A673 (cell line): ENCODE results near the gene MICALL1. TPM values are rescaled to one million over a fixed set of nuclear protein-coding genes. Genes with fewer than 3 reads are reported as not detected.
"Not testable (repeated sequence)": the region's sequence is repeated elsewhere in the genome, so short reads cannot be mapped to it uniquely, and the experiment has no call there.

ENCODE experiments used
- BruUV-seq: library from RNA; stranded (reverse); fragments of 400-500 nt; replicated peaks from 2 replicates; lab custom pipeline; 2021; lab: Mats Ljungman, UMichigan
- CTCF ChIA-PET: fragments of 300-600 bp; sonication (Branson Sonifier 250); formaldehyde crosslinking; loops from one replicate; lab custom pipeline; 2022; ENCODE audit warnings: antibody characterized with exemption; lab: Charles Lee
- POLR2A ChIA-PET: fragments of 300-600 bp; sonication (Branson Sonifier 250); formaldehyde crosslinking; loops from one replicate; lab custom pipeline; 2022; ENCODE audit warnings: antibody characterized with exemption; ENCODE audit not compliant: low non-redundant PET; lab: Charles Lee
- DNase-seq: peaks from one replicate; pipeline ENCODE4 v3.0.0-alpha.2; 2015; ENCODE audit warnings: low spot score
- H3K27ac ChIP-seq: fragments of 200-600 bp; sonication (generic); 2 replicates; pipeline ENCODE4 v1.5.1; 2016; ENCODE audit warnings: mixed run types, low read depth, mild to moderate bottlenecking, mixed read lengths, antibody characterized with exemption, low read length; ENCODE audit not compliant: poor library complexity, severe bottlenecking
- H3K27me3 ChIP-seq: fragments of 200-600 bp; sonication (generic); replicated peaks from 2 replicates; pipeline ENCODE4 v1.6.1; 2017; ENCODE audit warnings: mixed run types, low read depth, mild to moderate bottlenecking, mixed read lengths, antibody characterized with exemption, low read length; ENCODE audit not compliant: insufficient read depth, poor library complexity
- H3K36me3 ChIP-seq: fragments of 200-600 bp; sonication (generic); 2 replicates; pipeline ENCODE4 v1.6.1; 2016; ENCODE audit warnings: mixed run types, mild to moderate bottlenecking, mixed read lengths, antibody characterized with exemption, low read length; ENCODE audit not compliant: insufficient read depth, poor library complexity, severe bottlenecking
- H3K4me1 ChIP-seq: fragments of 200-600 bp; sonication (generic); 2 replicates; pipeline ENCODE4 v1.6.1; 2017; ENCODE audit warnings: mixed run types, mild to moderate bottlenecking, mixed read lengths, antibody characterized with exemption, low read length; ENCODE audit not compliant: insufficient read depth, poor library complexity, severe bottlenecking
- H3K4me3 ChIP-seq: fragments of 200-600 bp; sonication (generic); 2 replicates; pipeline ENCODE4 v1.5.1; 2016; ENCODE audit warnings: low read depth, mixed run types, mild to moderate bottlenecking, mixed read lengths, low read length; ENCODE audit not compliant: poor library complexity, severe bottlenecking
- H3K9me3 ChIP-seq: fragments of 200-600 bp; sonication (generic); 2 replicates; pipeline ENCODE4 v1.6.1; 2016; ENCODE audit warnings: mixed run types, low read depth, mild to moderate bottlenecking, mixed read lengths, antibody characterized with exemption, low read length; ENCODE audit not compliant: poor library complexity, severe bottlenecking
- EZH2 ChIP-seq: fragments of 200-600 bp; sonication (generic); IDR thresholded peaks from 2 replicates; pipeline ENCODE4 v1.6.1; 2017; ENCODE audit warnings: borderline replicate concordance, low read depth, mild to moderate bottlenecking, mixed read lengths, antibody characterized with exemption, low read length; ENCODE audit not compliant: poor library complexity, severe bottlenecking
- intact Hi-C: fragments of 100-400 bp; cut with micrococcal nuclease; formaldehyde crosslinking; loops from one replicate; pipeline ENCODE4 v1.10.0; 2022; ENCODE audit not compliant: unreplicated experiment
- total RNA-seq: library from RNA; stranded (reverse); gene quantifications from 2 replicates; pipeline ENCODE4 v1.2.3, GENCODE V29; 2021
- TF ChIP-seq, protein P1 (sequence below): fragments of 300-800, 200-600 bp; sonication (generic); conservative IDR thresholded peaks from 2 replicates; pipeline ENCODE4 v1.5.1; 2017; ENCODE audit warnings: low read depth, mild to moderate bottlenecking, antibody characterized with exemption, low read length, moderate library complexity, mixed read lengths

Gene MICALL1
- total RNA-seq, 1 experiment from 2014 or later: 33.0 TPM

DNA sequence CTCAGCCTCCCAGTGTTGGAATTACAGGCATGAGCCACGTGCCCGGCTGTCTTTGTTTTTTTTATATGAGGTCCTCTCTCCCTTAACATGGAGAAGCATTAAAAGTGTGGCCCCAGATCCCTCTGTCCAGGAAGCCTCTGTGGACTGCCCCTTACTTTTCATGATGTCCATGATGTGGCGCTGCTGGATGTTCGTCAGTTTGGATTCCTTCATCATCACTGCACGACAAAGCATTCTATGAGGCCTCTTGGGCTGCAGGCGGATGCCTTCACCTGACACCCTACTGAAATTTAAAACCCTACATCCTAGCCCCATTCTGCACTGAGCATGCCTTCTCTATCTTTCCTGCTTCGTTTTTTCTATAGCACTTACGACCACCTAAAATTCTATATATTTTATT is 45.2 kb downstream of the MICALL1 start:
- no peaks in the 10 kb centered on the region for H3K9me3 ChIP-seq
- ChIA-PET CTCF (no interaction called here), POLR2A (no interaction called here)
- intact Hi-C loops: no loop called here
- TF ChIP-seq, protein P1, sequence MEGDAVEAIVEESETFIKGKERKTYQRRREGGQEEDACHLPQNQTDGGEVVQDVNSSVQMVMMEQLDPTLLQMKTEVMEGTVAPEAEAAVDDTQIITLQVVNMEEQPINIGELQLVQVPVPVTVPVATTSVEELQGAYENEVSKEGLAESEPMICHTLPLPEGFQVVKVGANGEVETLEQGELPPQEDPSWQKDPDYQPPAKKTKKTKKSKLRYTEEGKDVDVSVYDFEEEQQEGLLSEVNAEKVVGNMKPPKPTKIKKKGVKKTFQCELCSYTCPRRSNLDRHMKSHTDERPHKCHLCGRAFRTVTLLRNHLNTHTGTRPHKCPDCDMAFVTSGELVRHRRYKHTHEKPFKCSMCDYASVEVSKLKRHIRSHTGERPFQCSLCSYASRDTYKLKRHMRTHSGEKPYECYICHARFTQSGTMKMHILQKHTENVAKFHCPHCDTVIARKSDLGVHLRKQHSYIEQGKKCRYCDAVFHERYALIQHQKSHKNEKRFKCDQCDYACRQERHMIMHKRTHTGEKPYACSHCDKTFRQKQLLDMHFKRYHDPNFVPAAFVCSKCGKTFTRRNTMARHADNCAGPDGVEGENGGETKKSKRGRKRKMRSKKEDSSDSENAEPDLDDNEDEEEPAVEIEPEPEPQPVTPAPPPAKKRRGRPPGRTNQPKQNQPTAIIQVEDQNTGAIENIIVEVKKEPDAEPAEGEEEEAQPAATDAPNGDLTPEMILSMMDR: 0 out of 2 replicates have a peak, but pooled peaks have one; percentile 12
- TF ChIP-seq EZH2: no peak
- peaks cover 8% of the 10 kb centered on the region for H3K4me1 ChIP-seq
- H3K27ac ChIP-seq: no peak overlapping the region
- H3K36me3 ChIP-seq: no peaks in the 10 kb centered on the region
- H3K27me3 ChIP-seq: no peaks in the 10 kb centered on the region
- peak; percentile 36 for DNase-seq
- H3K4me3 ChIP-seq: no peak overlapping the region
- BruUV-seq: no TSS peak

DNA sequence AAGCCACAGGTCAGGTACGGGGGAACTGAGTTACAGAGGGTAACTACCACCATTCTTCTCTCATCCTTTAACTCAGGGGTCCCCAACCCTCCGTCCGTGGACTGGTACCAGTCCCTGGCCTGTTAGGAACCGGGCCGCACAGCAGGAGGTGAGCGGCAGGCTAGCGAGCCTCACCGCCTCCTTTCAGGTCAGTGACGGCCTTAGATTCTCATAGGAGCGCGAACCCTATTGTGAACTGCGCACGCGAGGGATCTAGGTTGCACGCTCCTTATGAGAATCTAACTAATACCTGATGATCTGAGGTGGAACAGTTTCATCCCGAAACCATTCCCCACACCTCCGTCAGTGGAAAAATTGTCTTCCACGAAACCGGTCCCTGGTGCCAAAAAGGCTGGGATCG is 46.5 kb downstream of the MICALL1 start:
- CTCF ChIA-PET, POLR2A ChIA-PET, BruUV-seq, DNase-seq, H3K4me1 ChIP-seq, H3K9me3 ChIP-seq, H3K27me3 ChIP-seq, H3K27ac ChIP-seq: not testable (repeated sequence)
- intact Hi-C loops: loop anchor here (1.0 kb wide), 1 partner anchor 18 kb away; no protein-coding TSS in a partner anchor
- H3K36me3 ChIP-seq: peaks cover 10% of the 10 kb centered on the region
- peak overlapping the region; percentile 73 for H3K4me3 ChIP-seq

DNA sequence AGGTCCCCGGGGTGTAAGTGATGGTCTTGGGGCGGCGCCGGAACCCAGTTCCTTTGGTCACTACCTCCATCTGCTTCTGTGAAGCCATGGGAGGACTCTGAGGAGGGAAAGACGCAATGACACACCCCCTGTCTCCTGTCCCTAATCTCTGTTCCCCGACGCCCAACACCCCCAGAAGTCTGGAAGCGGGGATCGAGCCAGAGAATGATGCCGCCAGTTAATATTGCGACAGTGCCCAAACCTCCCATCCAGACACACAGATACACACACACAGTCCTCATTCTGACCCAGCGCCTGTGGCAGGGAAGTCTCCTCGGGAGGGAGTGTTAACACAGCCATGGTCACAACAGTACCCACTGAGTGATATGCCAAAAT is 47.0 kb downstream of the MICALL1 start:
- intact Hi-C loops: loop anchor here (1.0 kb wide), 1 partner anchor 19 kb away; no protein-coding TSS in a partner anchor
- no peaks in the 10 kb centered on the region for H3K27me3 ChIP-seq
- H3K27ac ChIP-seq: peak overlapping the region; percentile 77
- peaks cover 8% of the 10 kb centered on the region for H3K4me1 ChIP-seq
- ChIA-PET CTCF (no interaction called here), POLR2A (no interaction called here)
- DNase-seq: no peak
- no peak for TF ChIP-seq EZH2
- TF ChIP-seq, protein P1: no peak
- H3K9me3 ChIP-seq: no peaks in the 10 kb centered on the region
- peak overlapping the region; percentile 73 for H3K4me3 ChIP-seq
- no TSS peak for BruUV-seq
- peaks cover 14% of the 10 kb centered on the region for H3K36me3 ChIP-seq
